GM18519 (cell line): Measurements from ENCODE around the gene DNMT3A.

Experiments used
- ATAC-seq: cut with Tn5 transposase; IDR thresholded peaks from one replicate; pipeline ENCODE4 v1.9.1; 2021; ENCODE audit warnings: mild to moderate bottlenecking, moderate library complexity; ENCODE audit not compliant: unreplicated experiment, low FRiP score

Gene DNMT3A

DNA sequence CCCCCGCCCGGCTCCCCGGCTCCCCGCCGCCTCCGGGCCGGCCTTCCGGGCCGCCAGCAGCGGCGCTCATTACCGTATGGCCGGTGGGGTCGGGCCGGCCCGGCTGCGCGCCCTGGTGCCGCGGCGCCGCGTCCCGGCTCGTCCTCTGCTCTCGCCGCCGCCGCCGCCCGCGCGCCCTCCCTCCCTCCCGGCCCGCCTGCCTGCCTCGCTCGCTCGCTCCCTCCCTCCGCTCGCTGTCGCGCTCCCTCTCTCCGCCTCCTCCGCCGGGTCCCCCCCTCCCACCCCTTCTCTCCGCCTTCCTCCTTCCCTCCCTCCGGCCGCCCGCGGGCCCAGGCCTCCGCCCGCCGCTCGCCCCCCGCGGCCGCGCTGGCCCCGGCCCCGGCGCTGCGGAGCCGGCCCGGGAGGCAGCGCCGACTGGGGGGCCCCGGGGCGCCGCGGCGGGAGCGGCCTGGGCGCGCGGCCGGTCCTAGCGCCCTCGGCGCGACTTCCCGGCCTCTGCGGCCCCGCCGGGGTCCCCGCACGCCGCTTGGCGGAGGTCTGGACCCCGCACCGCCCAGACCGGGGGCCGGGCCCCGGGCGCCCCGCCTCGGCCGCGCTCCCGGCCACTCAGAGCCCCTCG, at the start of gene DNMT3A:
Gene DNMT3A, minus strand, starts transcription at position 173 of the 619 bp plus-strand sequence. CDS start 27,941 bp downstream, outside the sequence.
- peak; percentile 24 for ATAC-seq

DNA sequence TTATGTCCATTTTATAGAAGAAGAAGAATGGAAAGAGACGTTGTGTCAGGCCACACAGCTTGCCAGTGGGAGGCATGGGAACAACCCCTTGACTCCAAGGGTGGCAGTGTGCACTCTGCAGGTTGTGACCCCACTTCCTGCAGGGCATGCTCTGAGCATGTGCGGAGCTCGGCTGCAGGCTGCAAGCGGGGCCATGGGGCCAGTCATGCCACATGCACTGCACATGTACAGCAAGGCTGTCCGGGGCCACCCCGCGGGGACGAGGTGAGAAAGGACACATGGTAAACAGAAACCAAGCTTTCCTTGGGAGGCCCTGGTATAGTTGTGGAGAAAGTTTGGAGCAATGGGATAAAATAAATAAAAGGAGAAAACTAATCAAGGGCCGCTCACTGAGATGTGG, 47.4 kb upstream of the DNMT3A start:
- no peak for ATAC-seq

DNA sequence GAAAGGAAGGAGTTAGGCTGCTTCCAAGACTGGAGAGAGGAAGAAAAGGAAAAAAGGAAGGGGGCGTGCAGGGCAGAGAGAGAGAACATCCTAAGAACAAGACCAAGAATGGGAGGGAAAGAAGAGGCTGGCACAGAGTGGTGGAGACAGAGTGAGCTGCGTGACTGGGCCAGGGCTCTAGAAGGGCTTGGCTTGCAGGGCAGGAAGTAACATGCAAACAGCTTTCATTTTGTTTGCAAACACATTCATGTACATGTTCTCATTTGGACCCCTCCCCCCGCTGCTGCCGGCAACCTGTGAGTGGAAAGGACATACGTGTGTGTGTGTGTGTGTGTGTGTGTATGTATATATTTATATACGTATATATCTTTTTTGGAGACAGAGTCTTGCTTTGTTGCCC, 46.8 kb upstream of the DNMT3A start:
- no peak for ATAC-seq

DNA sequence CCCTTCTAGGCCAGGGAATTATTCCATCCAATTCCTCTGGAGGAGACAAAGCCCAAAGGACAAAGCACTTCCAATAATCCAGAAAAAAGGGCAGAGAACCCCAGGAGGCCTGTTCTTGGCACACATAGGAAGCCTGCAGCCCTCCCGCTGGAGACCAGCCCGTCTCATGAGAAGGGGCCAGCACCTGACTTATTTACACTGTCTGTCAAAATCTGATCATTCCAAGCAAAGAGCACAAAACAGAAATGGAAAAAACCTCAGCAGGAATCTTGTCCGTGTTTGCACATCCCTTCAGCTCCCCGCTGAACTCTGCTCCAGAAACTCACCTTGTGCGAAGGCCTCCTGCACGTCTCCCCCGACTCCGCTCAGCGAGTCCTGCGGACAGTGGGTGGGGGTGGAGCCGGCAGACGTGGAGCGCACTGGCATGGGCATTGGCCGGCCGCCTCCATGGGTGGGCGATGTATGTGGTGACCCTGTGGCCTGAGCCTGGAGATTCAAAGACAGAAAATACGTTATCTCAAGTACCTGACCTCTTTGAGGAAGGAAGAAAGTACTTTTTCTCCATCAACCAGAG, 46.2 kb upstream of the DNMT3A start:
- no peak for ATAC-seq

DNA sequence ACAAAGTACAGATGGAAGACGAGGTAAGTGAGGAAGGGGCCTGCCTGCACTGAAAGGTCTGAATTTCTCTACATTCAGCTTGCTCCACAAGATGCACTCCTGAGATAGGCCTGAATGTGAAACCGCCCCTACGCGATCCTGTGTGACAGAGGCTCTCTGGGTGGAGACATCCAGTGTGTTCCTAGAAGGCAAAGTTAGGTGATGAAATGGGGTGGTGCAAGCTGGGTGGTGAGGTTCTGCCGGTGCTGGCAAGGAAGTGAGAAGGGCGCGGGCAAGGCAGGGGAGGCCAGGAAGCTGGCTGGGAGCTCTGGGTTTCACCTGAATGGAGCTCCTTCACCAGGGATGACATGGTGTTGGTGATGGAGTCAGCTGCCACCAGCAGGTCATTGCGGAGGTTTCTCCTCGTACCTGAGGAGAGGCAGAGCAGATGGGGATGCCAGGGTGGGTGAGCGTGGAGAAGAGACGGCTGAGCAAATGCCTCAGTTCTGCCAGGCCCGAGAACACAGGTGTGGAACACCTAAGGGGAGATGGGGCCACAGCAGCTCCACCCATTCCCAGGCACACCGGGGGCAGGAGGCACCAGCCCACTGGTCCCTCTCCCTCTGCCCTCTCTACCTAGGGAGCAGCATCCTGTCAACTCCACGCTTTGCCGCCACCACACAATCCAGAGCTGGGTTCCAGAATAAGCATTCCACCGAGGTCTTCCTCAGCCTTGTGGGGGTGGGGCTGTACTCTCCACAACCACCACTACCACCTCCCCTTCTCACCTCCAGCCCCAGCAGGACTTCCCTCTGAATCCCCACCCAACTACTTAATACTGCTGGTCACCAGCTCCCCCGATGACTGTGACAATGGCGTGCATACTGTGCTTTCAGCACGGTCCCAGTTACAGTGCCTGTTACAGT, 45.5 kb upstream of the DNMT3A start:
- ATAC-seq = no peak

DNA sequence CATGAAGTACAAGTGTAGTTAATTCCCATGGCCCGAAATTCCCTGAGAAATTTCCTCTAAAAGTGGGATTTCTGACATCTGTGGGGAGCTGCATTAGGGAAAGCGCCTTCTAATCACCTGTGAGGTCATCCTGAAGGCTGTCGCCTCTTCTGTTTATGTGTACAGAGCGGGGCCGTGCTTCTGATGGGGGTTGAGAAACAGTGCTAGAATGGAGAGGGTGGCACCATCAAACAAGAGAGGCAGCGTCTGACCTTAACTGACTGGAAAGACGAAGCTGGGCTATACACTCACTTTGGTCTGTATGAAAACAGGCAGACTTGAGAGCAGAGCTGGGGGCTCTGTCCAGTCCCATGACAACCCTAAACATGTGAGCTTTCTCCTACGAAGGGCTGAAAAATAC, 44.2 kb upstream of the DNMT3A start:
- ATAC-seq = no peak

DNA sequence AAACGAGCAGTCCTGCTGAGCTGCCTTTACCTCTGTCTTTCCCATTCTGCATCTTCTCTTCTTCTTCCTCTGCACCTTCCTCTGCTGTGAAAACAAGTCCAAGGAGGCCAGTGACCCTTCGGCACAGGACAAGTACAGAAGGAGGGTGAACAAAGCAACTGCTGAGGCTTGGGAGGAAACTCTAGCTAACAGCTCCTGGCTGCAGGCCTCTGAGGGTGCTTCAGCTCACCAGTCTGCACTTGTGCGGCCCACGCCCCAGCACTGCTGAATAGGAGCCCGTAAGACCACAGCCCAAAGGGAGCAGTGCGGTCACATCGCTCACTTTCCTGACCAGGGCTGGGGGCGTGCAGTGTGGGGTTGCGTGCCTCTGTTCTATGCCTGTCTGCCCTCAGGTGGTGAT, 42.1 kb upstream of the DNMT3A start:
- ATAC-seq = no peak

DNA sequence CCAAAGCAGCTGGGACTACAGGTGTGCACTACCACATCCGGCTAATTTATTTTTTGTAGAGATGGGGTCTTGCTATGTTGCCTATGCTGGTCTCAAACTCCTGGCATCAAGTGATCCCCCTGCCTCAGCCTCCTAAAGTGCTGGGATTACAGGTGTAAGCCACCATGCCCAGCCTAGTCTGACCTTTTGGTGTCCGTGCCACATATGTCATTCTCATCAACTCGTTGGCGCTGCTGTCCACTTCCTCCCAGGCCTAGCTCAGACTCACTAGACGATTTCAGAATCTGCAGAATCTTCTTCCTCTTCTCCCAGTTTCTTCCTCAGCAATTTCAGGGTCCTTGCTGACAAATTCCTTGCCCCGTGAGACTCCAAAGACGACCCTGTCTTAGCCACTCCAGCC, 39.8 kb upstream of the DNMT3A start:
- ATAC-seq = no peak

DNA sequence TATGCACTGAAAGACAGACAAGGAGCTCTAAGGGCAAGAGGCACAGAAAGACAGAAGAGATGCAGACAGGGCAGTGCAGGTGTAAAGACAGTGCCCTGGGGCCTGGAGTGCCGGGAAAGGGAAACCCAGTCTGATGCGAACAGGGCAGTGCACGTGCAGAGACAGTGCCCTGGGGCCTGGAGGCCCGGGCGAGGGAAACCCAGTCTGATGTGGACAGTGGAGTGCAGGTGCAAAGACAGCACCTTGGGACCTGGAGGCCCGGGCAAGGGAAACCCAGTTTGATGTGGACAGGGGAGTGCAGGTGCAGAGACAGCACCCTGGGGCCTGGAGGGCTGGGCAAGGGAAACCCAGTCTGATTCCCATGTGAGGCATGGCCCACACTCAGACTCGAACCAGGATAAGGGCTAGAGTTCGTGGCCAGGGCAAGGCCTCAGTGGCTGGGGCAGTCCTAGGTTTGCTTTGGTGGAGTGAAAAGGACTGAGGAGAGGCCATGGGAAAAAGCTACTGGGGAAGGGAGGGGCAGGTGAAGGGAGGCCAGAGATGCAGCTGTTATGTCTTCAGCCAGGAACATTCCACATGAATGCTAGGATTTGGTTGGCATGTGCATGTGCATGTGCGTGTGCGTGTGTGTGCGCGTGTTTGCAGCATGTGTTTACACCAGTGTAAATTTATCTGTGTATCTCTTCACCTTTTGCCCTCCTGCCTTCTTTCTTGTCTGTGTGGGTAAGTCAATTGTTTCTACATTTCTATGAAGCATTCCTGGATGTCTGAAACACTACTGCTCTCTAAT, 39.1 kb upstream of the DNMT3A start:
- ATAC-seq = no peak

DNA sequence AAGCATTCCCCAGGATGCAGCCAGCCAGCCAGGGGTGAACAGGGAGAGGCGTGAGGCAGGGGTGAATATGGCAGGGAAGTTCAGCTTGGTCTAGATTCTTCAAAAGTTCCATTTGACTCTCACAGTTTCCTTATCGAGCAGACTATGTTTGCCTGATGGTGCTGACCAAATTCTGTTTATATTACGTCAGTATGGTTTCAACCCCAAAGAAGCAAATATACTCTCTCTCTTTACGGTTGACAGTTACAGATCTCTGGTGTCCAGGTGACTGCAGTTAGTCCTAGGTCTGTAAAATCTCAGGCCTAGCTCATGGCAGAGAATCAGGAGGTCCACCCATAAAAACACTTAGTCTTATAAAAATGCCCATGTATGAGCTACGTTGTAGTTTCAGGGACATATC, 38.3 kb upstream of the DNMT3A start:
- no peak for ATAC-seq

DNA sequence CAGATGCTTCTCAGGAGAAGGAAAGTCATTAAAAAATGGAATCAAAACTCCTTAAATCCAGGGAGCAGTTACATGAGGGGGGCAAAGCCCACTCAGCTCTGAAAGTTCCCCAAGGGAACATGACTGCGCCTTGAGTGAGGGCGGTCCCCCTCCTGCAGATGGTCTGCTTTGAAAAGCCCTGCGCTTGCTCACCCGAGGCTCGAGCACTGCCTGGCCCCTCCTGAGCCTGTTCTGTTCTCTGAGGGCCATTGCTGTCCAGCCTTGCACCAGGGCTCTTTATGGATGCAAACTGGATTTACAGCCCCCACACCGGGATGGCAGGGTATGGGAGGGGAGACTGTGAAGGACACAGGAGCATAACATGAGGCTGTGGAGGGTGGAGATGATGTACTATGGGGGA, 37.8 kb upstream of the DNMT3A start:
- no peak for ATAC-seq

DNA sequence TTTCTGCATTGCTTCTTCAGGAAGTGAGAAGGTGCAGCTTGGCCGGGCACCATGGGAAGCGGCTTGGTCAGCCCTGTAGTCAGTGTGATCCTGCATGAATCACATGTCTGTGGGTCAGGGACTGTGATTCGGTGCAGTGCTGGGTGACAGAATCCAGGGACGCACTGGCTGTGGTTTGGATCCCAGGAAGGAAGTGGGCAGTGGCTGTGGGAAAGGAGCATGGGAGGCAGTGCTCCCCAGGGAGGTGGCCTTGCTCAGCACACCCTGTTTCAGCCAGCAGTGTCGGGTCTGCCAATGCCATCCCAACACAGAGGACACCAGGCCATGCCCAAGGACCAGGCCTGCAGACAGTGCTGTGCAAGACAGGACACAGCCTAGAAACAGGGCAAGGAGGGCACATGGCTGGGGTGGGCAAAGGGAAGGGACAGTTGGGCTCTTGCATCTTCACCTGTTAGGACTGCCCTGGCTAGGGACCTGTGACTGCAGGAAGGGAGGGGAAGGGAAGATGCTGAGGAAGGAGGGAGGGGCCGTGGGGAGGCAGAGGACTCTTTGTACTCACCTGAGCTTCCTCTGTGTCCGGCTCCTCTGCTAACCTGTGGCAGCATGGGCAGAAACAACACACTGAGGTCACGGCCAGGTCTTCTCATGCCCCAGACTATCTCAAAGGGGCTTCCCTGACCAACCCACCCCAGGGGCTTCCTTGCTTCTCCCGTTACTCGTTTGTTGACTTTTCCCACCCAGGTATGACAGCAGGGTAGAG, 37.2 kb upstream of the DNMT3A start:
- ATAC-seq = no peak

DNA sequence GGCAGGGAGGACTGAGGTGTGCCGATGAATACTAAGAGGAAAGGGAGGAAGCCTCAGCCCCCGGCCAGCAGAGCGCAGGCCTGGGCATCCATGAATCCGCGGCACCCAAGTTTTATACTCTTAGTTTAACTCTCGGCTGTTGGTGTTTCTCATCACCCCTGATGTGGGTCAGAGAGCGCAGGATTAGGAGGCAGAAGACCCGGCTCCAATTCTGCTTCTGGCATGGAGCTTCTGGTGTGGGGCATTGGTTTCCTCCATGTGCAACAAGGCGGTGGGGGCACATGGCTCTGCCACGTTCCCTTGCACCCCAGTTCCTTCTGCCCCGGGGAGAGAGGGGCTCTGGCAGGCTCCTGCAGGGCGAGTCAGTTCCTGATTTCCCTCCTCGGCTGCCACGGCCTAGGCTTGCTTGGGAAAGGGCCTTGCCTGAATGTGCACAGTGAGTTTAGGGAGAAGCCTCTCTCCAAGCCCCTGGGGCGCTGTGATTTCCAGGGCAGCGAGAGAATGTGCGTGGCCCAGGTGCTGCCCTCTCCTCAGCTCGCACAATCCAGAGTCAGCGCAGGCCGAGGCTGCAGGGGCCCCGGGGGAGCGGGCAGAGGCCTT, 36.2 kb upstream of the DNMT3A start:
- ATAC-seq = no peak

DNA sequence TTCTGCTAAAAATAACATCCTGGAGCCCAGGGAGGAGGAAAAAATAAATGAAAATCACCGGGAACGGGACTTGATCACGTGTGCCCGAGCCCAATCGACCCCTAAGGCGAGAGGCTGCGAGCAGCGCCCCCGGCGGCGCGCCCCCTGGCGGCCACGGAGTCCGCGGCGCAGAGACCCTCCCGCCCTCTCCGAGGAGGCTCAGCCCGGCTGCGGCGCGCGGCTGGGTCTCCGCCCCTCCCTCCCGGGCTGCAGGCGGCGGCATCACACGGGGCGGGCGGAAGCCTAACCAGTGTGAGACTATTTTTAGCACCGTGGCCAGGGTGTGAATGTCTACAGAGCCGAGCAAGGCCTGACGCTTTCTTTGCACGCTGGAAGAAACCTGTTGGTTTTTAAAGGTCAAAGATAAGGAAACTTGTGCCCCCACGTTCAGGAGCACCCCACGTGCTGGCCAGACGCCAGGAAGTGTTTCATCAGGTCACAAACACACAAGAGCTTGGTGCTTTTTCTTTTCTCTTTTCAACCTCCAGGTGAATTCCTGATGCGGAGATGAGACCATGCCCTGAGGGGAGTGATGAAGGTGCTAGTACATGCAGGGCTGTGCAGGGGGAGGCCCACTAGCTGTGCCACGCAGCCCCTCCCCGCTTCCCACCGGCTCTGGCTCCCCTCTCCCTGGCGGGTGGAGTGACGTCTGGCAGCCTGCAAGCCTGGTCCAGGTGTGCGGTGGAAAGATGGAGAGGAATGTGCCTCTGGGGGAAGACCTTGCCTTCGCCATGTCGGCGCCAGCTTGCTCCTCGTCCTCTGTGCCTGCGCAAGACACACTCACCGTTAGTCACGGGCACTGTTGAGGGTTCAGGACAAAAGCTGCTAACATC, 35.3 kb upstream of the DNMT3A start:
- ATAC-seq = peak; percentile 81

DNA sequence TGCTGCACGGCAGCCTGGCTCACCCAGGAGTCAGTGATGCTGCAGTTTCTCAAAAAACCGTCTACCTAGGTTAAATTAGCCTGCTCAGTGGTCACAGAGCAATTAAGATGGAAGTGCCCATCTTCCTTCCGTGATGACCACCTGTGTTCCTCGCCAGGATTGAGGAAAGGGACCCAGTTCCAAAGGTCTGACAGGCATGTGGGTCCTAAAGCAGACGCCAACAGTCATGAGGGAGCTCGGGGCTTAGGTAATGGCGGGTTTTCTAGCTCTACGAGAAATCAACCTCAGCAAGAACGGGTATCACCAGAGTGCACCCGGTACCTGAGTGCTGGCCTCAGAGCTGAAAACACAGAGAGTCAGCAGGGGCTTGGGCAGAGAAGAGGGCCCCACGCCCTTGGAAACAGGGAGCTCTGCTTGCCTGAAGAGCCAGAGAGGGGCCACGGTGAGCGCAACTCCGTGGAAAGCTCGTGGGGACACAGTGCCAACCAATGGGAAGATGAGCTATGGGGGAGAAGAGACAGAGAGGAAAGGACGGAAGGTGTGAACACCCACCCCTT, 34.3 kb upstream of the DNMT3A start:
- no peak for ATAC-seq

DNA sequence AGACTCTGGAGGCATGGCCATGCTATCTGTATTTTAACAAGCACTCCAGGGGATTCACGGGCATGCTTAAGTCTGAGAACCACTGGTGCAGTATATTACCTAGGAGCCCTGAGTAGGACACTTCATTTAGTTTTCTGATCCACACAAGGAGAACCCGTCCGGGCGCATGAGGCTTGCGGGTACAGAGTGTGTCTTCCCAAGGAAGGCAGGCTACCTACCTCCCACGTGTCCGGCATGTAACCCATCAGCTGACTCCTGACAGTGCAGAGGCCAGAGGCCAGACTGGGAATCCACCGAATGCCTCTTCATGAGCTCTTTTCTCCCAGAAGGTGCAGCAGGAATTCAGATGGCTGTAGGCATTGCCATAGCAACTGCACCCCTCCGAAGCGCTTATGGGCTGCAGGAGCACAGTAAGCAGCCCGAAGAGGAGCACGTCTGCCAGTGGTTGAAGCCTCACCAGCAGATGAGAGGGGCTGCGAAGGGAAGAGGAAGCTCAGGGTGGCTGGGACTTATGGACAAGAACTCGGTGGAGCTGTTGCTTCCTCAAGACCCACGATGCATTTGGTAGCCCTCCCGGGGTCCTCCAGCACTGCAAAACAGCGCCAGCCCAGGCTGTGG, 33.8 kb upstream of the DNMT3A start:
- ATAC-seq = no peak

DNA sequence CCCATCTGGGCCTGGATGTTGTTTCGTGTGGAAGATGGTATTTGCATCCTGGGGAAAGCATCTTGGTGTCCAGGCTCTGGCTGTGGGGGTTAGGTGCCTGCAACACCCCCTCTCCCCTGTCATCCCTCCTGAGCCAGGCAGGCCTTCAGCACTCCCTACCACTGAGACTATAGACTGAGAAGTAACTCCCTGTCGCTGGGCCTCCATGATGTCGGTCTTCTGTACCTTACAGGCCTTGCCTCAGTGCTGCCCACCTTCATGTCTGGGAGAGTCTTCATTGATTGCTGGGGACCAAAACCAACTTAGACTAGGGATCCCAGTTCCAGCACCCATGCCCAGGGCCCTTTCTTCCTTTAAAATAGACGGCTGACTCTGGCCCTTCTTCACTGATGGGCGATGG, 33.1 kb upstream of the DNMT3A start:
- ATAC-seq = no peak

DNA sequence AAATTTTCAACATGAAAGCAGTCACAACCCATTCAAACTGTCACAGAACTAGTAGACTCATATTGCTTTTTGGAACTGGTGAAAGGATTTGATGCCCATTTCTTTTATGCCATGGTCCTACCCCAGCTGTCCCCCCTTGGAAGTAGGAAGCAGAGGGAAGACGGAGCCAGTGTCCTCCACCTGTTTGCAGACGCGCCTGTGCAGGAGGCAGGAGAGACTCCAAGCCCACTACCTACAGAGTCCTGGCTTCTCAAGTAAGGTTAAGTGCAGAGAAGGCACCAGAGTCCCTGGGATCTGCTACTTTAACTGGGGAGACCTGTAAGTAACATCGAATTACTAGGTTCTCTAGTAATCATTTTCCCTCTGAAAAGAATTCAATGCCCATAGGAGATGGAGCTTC, 32.7 kb upstream of the DNMT3A start:
- ATAC-seq = no peak
